ENCODE data around the gene RXRA. TPM values are rescaled to one million over a fixed set of nuclear protein-coding genes. Genes with fewer than 3 reads are reported as not detected.

RXRA gene
- total RNA-seq, 1 donor from 2014 or later = 66.9 TPM

- H3K27ac Mint-ChIP-seq = peak overlapping the region; percentile 83
- TF ChIP-seq CTCF (conservative IDR thresholded peaks at IDR 0.05) = no peak
- no peaks in the 10 kb centered on the region for H3K27me3 Mint-ChIP-seq
- DNase-seq (ENCODE audit: extremely low spot score, unreplicated experiment) = no peak
- H3K9me3 Mint-ChIP-seq = no peaks in the 10 kb centered on the region
- peaks cover 29% of the 10 kb centered on the region for H3K4me1 Mint-ChIP-seq (ENCODE audit: unreplicated experiment)
- H3K4me3 Mint-ChIP-seq = no peak overlapping the region
- no peaks in the 10 kb centered on the region for H3K36me3 Mint-ChIP-seq
Observed at GRCh38 chr9:134353539-134353938, 27.3 kb downstream of the RXRA start.

- H3K9me3 Mint-ChIP-seq = no peaks in the 10 kb centered on the region
- no peaks in the 10 kb centered on the region for H3K27me3 Mint-ChIP-seq
- DNase-seq (ENCODE audit: extremely low spot score, unreplicated experiment) = no peak
- H3K36me3 Mint-ChIP-seq = no peaks in the 10 kb centered on the region
- H3K4me3 Mint-ChIP-seq = peak overlapping the region; percentile 71
- no peak for TF ChIP-seq CTCF (conservative IDR thresholded peaks at IDR 0.05)
- H3K27ac Mint-ChIP-seq = peak overlapping the region; percentile 83
- peaks cover 29% of the 10 kb centered on the region for H3K4me1 Mint-ChIP-seq (ENCODE audit: unreplicated experiment)
Observed at GRCh38 chr9:134355158-134355557, 28.9 kb downstream of the RXRA start.

GRCh38 chr9:134355561-134356279, 29.5 kb downstream of the RXRA start:
- no peak for DNase-seq (ENCODE audit: extremely low spot score, unreplicated experiment)
- Mint-ChIP-seq H3K27ac (peak overlapping the region; percentile 93), H3K4me3 (peak overlapping the region; percentile 71), H3K27me3 (no peaks in the 10 kb centered on the region), H3K36me3 (no peaks in the 10 kb centered on the region), H3K4me1 (ENCODE audit: unreplicated experiment) (peaks cover 27% of the 10 kb centered on the region), H3K9me3 (no peaks in the 10 kb centered on the region)
- TF ChIP-seq CTCF (conservative IDR thresholded peaks at IDR 0.05) = no peak

- no peak for DNase-seq (ENCODE audit: extremely low spot score, unreplicated experiment)
- Mint-ChIP-seq H3K9me3 (no peaks in the 10 kb centered on the region), H3K27me3 (no peaks in the 10 kb centered on the region), H3K27ac (peak overlapping the region; percentile 93), H3K4me1 (ENCODE audit: unreplicated experiment) (peaks cover 19% of the 10 kb centered on the region), H3K4me3 (peak overlapping the region; percentile 75), H3K36me3 (no peaks in the 10 kb centered on the region)
- TF ChIP-seq CTCF (conservative IDR thresholded peaks at IDR 0.05) = no peak
Observed at GRCh38 chr9:134356496-134357470, 30.5 kb downstream of the RXRA start.

- H3K27me3 Mint-ChIP-seq = no peaks in the 10 kb centered on the region
- H3K9me3 Mint-ChIP-seq = no peaks in the 10 kb centered on the region
- no peak for TF ChIP-seq CTCF (conservative IDR thresholded peaks at IDR 0.05)
- H3K4me3 Mint-ChIP-seq = peak overlapping the region; percentile 75
- no peaks in the 10 kb centered on the region for H3K36me3 Mint-ChIP-seq
- peak overlapping the region; percentile 93 for H3K27ac Mint-ChIP-seq
- peaks cover 16% of the 10 kb centered on the region for H3K4me1 Mint-ChIP-seq (ENCODE audit: unreplicated experiment)
- no peak for DNase-seq (ENCODE audit: extremely low spot score, unreplicated experiment)
Observed at GRCh38 chr9:134357631-134358025, 31.4 kb downstream of the RXRA start.

All from type B pancreatic cell (in vitro differentiated cells).